Sigmoid colon (tissue), 3 donors: Measurements from ENCODE around the gene PCP4.

Source experiments
- CTCF ChIP-seq, 4 experiments: fragments of 450-650 bp in 3 of 4; fragments of 200-600 bp in 1 of 4; IDR thresholded peaks; one replicate each; pipeline ENCODE4 v1.5.1; 2016 to 2019; ENCODE audit warnings: antibody characterized with exemption in 4 of 4, mild to moderate bottlenecking in 3 of 4, moderate library complexity in 2 of 4
- POLR2A ChIP-seq, 2 donors: fragments of 450-650 bp; IDR thresholded peaks; one replicate each; pipeline ENCODE4 v1.6.1; 2016; ENCODE audit warnings: antibody characterized with exemption in 2 of 2, mild to moderate bottlenecking in 2 of 2, moderate library complexity in 2 of 2

DNA sequence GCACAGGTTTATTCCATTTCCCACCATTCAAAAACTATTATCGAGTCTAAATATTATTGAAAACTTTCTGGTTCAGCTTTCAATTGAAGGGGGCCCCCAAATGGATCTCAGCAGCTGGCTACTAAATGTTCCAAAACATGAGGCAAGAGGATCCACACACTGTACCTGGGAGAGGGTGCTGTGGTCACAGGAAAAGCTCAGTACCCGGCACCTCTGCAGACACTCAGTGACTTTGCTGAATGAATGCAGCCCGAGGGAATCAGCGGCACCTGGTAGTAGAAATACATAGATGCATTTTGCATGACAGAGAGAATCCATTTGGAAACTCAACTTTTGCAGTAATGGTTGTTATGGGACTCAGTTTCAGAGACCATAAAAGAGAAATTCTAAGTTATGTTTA lies 89.3 kb downstream of the PCP4 start:
- TF ChIP-seq CTCF (IDR thresholded peaks at IDR 0.05) (no peak), POLR2A (IDR thresholded peaks at IDR 0.05) (no peak)
